Measurements from ENCODE around the gene DGKI.

DNA sequence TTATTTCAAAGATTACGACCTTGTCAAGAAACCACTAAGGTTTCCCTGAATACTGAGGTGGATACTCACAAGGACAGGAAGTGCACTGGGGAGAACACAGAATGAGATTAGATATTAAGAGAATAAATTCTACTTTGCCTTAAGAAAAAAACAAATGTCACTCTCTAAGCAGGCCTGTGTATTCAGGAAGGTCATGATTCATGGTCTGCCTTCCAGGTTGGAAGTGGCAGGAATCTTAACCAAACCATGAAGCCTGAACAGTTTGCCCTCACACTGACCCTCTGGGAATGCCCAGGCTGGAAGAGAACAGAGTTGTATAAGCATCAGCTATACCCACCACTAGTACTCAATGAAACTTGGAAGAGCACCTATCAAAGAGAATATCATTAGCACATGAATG is 227.6 kb downstream of the DGKI start:
- TF ChIP-seq POLR2A (IDR thresholded peaks at IDR 0.05): no peak
- TF ChIP-seq, protein P1, sequence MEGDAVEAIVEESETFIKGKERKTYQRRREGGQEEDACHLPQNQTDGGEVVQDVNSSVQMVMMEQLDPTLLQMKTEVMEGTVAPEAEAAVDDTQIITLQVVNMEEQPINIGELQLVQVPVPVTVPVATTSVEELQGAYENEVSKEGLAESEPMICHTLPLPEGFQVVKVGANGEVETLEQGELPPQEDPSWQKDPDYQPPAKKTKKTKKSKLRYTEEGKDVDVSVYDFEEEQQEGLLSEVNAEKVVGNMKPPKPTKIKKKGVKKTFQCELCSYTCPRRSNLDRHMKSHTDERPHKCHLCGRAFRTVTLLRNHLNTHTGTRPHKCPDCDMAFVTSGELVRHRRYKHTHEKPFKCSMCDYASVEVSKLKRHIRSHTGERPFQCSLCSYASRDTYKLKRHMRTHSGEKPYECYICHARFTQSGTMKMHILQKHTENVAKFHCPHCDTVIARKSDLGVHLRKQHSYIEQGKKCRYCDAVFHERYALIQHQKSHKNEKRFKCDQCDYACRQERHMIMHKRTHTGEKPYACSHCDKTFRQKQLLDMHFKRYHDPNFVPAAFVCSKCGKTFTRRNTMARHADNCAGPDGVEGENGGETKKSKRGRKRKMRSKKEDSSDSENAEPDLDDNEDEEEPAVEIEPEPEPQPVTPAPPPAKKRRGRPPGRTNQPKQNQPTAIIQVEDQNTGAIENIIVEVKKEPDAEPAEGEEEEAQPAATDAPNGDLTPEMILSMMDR (IDR thresholded peaks at IDR 0.05 in 4 of 5, conservative IDR thresholded peaks at IDR 0.05 in 1 of 5): no peak
